ENCODE measurements around the gene RPP25L.

Gene RPP25L

DNA sequence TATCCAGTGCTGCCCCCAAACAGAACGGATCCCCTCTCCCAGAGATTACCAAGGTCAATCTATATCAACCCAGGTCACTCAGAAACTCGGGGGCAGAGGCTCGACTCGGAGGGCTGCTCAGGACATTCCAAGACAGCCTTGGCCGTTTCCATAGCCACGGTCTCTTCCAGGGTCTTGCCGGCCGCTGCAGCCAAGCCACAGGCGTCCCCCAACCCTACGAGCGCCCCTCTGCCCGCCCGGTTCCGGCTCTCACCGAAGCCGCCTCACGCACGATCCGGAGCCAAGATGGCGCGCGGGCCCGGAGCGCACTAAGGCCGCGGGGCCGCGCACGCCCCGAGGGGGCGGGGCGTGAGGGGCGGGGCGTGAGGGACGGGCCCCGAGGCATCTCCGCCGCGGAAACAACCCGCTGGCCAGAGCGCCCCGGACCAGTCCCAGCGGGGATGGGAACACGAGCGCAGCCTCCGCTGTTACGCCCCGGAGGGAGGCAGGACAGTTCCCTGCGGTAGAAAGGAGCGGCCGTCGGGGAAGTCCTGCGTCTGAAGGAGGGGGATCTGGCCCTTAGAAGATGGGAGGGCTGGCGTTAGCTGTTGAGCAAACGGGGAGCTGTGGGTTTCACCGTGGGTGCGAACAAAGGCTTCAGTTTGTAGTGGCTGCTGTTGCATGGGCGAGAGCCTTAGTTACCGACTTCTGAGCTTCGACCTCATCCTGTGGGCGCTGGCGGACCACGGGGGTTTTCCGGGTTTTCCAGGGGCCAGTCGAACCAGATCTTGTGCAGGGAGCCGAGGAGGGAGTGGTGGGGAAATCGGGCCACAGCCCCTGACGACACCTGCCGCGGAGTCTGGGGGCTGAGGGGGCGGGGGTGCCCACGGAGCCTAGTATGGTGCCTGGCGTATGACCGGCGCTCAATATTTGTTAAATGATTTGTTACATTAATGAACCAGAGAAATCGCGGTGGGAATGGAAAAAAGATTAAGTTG is at the start of gene RPP25L:
Gene RPP25L, minus strand, starts transcription at position 287 of the 977 bp plus-strand sequence. CDS start 801 bp downstream, outside the sequence.
- Histone ChIP-seq H3K27me3 (ENCODE audit: control insufficient read depth, insufficient read depth, low read length) (no peaks in the 10 kb centered on the region), H3K4me3 (ENCODE audit: low read length) (peak within 1 kb of the TSS; percentile 65), H3K27ac (ENCODE audit: low read length) (no peak within 1 kb of the TSS), H3K36me3 (ENCODE audit: control insufficient read depth, insufficient read depth, low read length) (no peaks in the 10 kb centered on the region), H3K9me3 (ENCODE audit: control insufficient read depth, insufficient read depth, low read length) (no peaks in the 10 kb centered on the region), H3K4me1 (ENCODE audit: control insufficient read depth, insufficient read depth, low read length) (no peaks in the 10 kb centered on the region)
- WGBS (ENCODE audit: insufficient coverage, insufficient read length): no CpG with 5 or more reads among the region's 77 CpGs
- DNase-seq (ENCODE audit: low read depth, low spot score): no peak

- Histone ChIP-seq H3K27me3 (ENCODE audit: control insufficient read depth, insufficient read depth, low read length) (no peaks in the 10 kb centered on the region), H3K9me3 (ENCODE audit: control insufficient read depth, insufficient read depth, low read length) (no peaks in the 10 kb centered on the region), H3K4me1 (ENCODE audit: control insufficient read depth, insufficient read depth, low read length) (peaks cover 4% of the 10 kb centered on the region; the same call in 1 of the 2 replicates), H3K27ac (ENCODE audit: low read length) (no peak overlapping the region), H3K36me3 (ENCODE audit: control insufficient read depth, insufficient read depth, low read length) (no peaks in the 10 kb centered on the region; the same call in 1 of the 2 replicates), H3K4me3 (ENCODE audit: low read length) (no peak overlapping the region)
- no peak for DNase-seq (ENCODE audit: low read depth, low spot score)
- no CpG with 5 or more reads among the region's 8 CpGs for WGBS (ENCODE audit: insufficient coverage, insufficient read length)
Measured at GRCh38 chr9:34659592-34660253, 47.8 kb upstream of the RPP25L start.

DNA sequence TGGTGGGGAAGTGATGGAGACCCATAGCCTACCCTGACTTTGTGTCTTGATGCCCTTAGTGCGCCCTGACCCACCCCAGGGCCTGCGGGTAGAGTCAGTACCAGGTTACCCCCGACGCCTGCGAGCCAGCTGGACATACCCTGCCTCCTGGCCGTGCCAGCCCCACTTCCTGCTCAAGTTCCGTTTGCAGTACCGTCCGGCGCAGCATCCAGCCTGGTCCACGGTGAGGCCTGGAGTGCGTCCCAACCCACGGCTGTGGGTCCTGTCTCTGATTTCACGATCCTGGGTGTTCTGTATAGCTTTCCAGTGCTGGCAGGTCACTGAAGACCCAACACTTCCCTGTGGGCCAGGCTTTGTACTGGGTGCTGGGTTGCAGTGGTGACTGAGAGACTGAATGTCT is 46.6 kb upstream of the RPP25L start:
- no peaks in the 10 kb centered on the region for H3K27me3 ChIP-seq (ENCODE audit: control insufficient read depth, insufficient read depth, low read length)
- DNase-seq (ENCODE audit: low read depth, low spot score): no peak
- peaks cover 4% of the 10 kb centered on the region for H3K4me1 ChIP-seq (ENCODE audit: control insufficient read depth, insufficient read depth, low read length)
- no peak overlapping the region for H3K4me3 ChIP-seq (ENCODE audit: low read length)
- H3K27ac ChIP-seq (ENCODE audit: low read length): no peak overlapping the region
- no peaks in the 10 kb centered on the region for H3K9me3 ChIP-seq (ENCODE audit: control insufficient read depth, insufficient read depth, low read length)
- WGBS (ENCODE audit: insufficient coverage, insufficient read length): no CpG with 5 or more reads among the region's 14 CpGs
- no peaks in the 10 kb centered on the region; the same call in 1 of the 2 replicates for H3K36me3 ChIP-seq (ENCODE audit: control insufficient read depth, insufficient read depth, low read length)

- no peak for DNase-seq (ENCODE audit: low read depth, low spot score)
- no peaks in the 10 kb centered on the region for H3K27me3 ChIP-seq (ENCODE audit: control insufficient read depth, insufficient read depth, low read length)
- H3K4me3 ChIP-seq (ENCODE audit: low read length): no peak overlapping the region
- H3K36me3 ChIP-seq (ENCODE audit: control insufficient read depth, insufficient read depth, low read length): no peaks in the 10 kb centered on the region; the same call in 1 of the 2 replicates
- H3K9me3 ChIP-seq (ENCODE audit: control insufficient read depth, insufficient read depth, low read length): no peaks in the 10 kb centered on the region
- peaks cover 7% of the 10 kb centered on the region for H3K4me1 ChIP-seq (ENCODE audit: control insufficient read depth, insufficient read depth, low read length)
- no CpG with 5 or more reads among the region's 5 CpGs for WGBS (ENCODE audit: insufficient coverage, insufficient read length)
- no peak overlapping the region for H3K27ac ChIP-seq (ENCODE audit: low read length)
Measured at GRCh38 chr9:34656992-34657391, 45.1 kb upstream of the RPP25L start.

GRCh38 chr9:34655394-34655793 is 43.5 kb upstream of the RPP25L start:
- no peaks in the 10 kb centered on the region for H3K9me3 ChIP-seq (ENCODE audit: control insufficient read depth, insufficient read depth, low read length)
- peaks cover 7% of the 10 kb centered on the region for H3K4me1 ChIP-seq (ENCODE audit: control insufficient read depth, insufficient read depth, low read length)
- no peaks in the 10 kb centered on the region; the same call in 1 of the 2 replicates for H3K36me3 ChIP-seq (ENCODE audit: control insufficient read depth, insufficient read depth, low read length)
- no CpG with 5 or more reads among the region's 5 CpGs for WGBS (ENCODE audit: insufficient coverage, insufficient read length)
- no peaks in the 10 kb centered on the region for H3K27me3 ChIP-seq (ENCODE audit: control insufficient read depth, insufficient read depth, low read length)
- no peak for DNase-seq (ENCODE audit: low read depth, low spot score)
- H3K27ac ChIP-seq (ENCODE audit: low read length): no peak overlapping the region
- H3K4me3 ChIP-seq (ENCODE audit: low read length): no peak overlapping the region

GRCh38 chr9:34654323-34655051 is 42.6 kb upstream of the RPP25L start:
- H3K9me3 ChIP-seq (ENCODE audit: control insufficient read depth, insufficient read depth, low read length): no peaks in the 10 kb centered on the region
- no peak overlapping the region for H3K4me3 ChIP-seq (ENCODE audit: low read length)
- H3K4me1 ChIP-seq (ENCODE audit: control insufficient read depth, insufficient read depth, low read length): peaks cover 6% of the 10 kb centered on the region
- H3K27me3 ChIP-seq (ENCODE audit: control insufficient read depth, insufficient read depth, low read length): no peaks in the 10 kb centered on the region
- no CpG with 5 or more reads among the region's 11 CpGs for WGBS (ENCODE audit: insufficient coverage, insufficient read length)
- peaks cover 2% of the 10 kb centered on the region for H3K36me3 ChIP-seq (ENCODE audit: control insufficient read depth, insufficient read depth, low read length)
- H3K27ac ChIP-seq (ENCODE audit: low read length): no peak overlapping the region
- DNase-seq (ENCODE audit: low read depth, low spot score): no peak

DNA sequence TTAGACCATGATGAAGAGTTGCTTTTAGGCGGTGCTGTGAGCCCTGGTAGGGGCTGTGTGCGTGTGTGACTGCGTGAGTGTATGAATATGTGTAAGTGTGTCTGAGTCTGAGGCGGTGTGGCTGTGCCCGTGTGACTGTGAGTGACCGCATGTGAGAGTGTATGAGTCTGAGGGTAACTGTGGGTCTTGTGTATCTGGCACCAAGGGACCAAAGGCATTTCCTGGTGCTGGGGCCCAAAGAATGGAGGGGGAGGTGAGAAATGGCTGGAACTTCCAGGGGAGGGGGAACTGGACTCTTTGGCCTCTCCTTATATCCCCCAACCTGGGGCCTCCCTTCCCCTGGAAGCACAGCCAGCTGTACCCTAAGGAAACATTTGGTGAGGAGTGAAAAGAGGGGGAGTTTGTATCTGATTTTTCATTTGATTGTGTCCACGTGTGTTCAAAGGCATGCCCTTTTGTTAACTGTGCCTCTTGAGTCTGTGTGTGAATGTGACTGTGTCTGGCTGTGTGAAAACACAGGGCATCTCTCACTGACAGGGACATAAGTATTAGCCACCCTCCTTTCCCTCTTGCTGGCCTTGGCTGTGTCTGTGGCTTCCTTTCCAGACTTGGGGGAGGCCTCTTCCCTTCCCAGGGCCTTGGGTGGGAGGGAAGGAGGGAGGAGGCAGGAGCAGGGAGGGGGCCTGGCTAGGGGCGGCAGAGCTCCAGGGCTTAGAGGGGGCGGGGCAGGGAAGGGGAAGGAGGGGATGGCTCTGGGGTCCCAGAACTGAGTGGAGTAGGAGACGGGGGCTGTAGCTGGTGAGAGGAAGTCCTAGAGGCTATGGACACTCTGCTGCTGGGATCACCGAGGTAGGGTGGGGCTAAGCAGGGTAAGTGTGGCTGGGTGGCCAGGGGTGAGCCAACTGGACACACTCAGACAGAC is 41.5 kb upstream of the RPP25L start:
- no peak overlapping the region for H3K27ac ChIP-seq (ENCODE audit: low read length)
- no CpG with 5 or more reads among the region's 11 CpGs for WGBS (ENCODE audit: insufficient coverage, insufficient read length)
- no peaks in the 10 kb centered on the region for H3K9me3 ChIP-seq (ENCODE audit: control insufficient read depth, insufficient read depth, low read length)
- DNase-seq (ENCODE audit: low read depth, low spot score): no peak
- no peaks in the 10 kb centered on the region for H3K27me3 ChIP-seq (ENCODE audit: control insufficient read depth, insufficient read depth, low read length)
- H3K36me3 ChIP-seq (ENCODE audit: control insufficient read depth, insufficient read depth, low read length): peaks cover 8% of the 10 kb centered on the region
- H3K4me1 ChIP-seq (ENCODE audit: control insufficient read depth, insufficient read depth, low read length): peaks cover 5% of the 10 kb centered on the region
- no peak overlapping the region for H3K4me3 ChIP-seq (ENCODE audit: low read length)

- WGBS (ENCODE audit: insufficient coverage, insufficient read length): no CpG with 5 or more reads among the region's 5 CpGs
- peaks cover 7% of the 10 kb centered on the region for H3K4me1 ChIP-seq (ENCODE audit: control insufficient read depth, insufficient read depth, low read length)
- H3K36me3 ChIP-seq (ENCODE audit: control insufficient read depth, insufficient read depth, low read length): peaks cover 8% of the 10 kb centered on the region
- H3K9me3 ChIP-seq (ENCODE audit: control insufficient read depth, insufficient read depth, low read length): no peaks in the 10 kb centered on the region
- no peaks in the 10 kb centered on the region for H3K27me3 ChIP-seq (ENCODE audit: control insufficient read depth, insufficient read depth, low read length)
- no peak overlapping the region for H3K27ac ChIP-seq (ENCODE audit: low read length)
- no peak for DNase-seq (ENCODE audit: low read depth, low spot score)
- no peak overlapping the region for H3K4me3 ChIP-seq (ENCODE audit: low read length)
Measured at GRCh38 chr9:34652602-34653000, 40.7 kb upstream of the RPP25L start.

- H3K4me3 ChIP-seq (ENCODE audit: low read length): peak within 1 kb of the TSS; percentile 28; the same call in 1 of the 2 replicates
- WGBS (ENCODE audit: insufficient coverage, insufficient read length): no CpG with 5 or more reads among the region's 24 CpGs
- no peaks in the 10 kb centered on the region for H3K27me3 ChIP-seq (ENCODE audit: control insufficient read depth, insufficient read depth, low read length)
- H3K36me3 ChIP-seq (ENCODE audit: control insufficient read depth, insufficient read depth, low read length): peaks cover 8% of the 10 kb centered on the region
- peaks cover 9% of the 10 kb centered on the region for H3K4me1 ChIP-seq (ENCODE audit: control insufficient read depth, insufficient read depth, low read length)
- no peaks in the 10 kb centered on the region for H3K9me3 ChIP-seq (ENCODE audit: control insufficient read depth, insufficient read depth, low read length)
- no peak within 1 kb of the TSS for H3K27ac ChIP-seq (ENCODE audit: low read length)
- DNase-seq (ENCODE audit: low read depth, low spot score): peak; percentile 92
Measured at GRCh38 chr9:34651876-34652601, 40.1 kb upstream of the RPP25L start, which contains the start of gene IL11RA. IL11RA (plus strand) TSS chr9:34652185; CDS start chr9:34655218, 3,033 bp downstream.

Measured in iPS DF 6.9 (cell line).